H1 (cell line): ENCODE data around the gene METTL14. TPM values are rescaled to one million over a fixed set of nuclear protein-coding genes. Genes with fewer than 3 reads are reported as not detected.

Experiments used
- CTCF ChIA-PET: fragments of 300-600 bp; sonication (Branson Sonifier 250); formaldehyde crosslinking; loops from one replicate; lab custom pipeline; 2021; ENCODE audit not compliant: partially characterized antibody; lab: Charles Lee
- POLR2A ChIA-PET: fragments of 300-600 bp; sonication (Branson Sonifier 250); formaldehyde crosslinking; loops from one replicate; lab custom pipeline; 2021; ENCODE audit warnings: inconsistent platforms; ENCODE audit not compliant: partially characterized antibody; lab: Charles Lee
- DNase-seq, 2 experiments: peaks; one replicate each; pipeline versions ENCODE4 v3.0.0 to v3.0.0-alpha.2; 2010 to 2022; ENCODE audit warnings: low spot score in 2 of 2, low read depth in 1 of 2, mixed read lengths in 1 of 2
- FAIRE-seq: peaks from 2 replicates; lab custom pipeline; 2011; peaks lifted over from hg19 to GRCh38; lab: Jason Lieb, UNC
- H2AFZ ChIP-seq: 2 replicates; pipeline ENCODE4 v1.8.1; 2012; ENCODE audit warnings: low read length, inconsistent platforms
- H2AK5ac ChIP-seq: 2 replicates; pipeline ENCODE4 v1.6.1; 2013; ENCODE audit warnings: low read depth, low read length
- H2BK120ac ChIP-seq: replicated peaks from 2 replicates; pipeline ENCODE3; 2013; ENCODE audit warnings: low read depth, low read length, inconsistent platforms
- H2BK12ac ChIP-seq: 2 replicates; pipeline ENCODE4 v1.6.1; 2013; ENCODE audit warnings: low read depth, low read length
- H2BK15ac ChIP-seq: 2 replicates; pipeline ENCODE4 v1.6.1; 2013; ENCODE audit warnings: low read length
- H2BK20ac ChIP-seq: 2 replicates; pipeline ENCODE4 v1.6.1; 2013; ENCODE audit warnings: low read length
- H2BK5ac ChIP-seq: 2 replicates; pipeline ENCODE4 v1.6.1; 2013; ENCODE audit warnings: low read depth, low read length
- H3K14ac ChIP-seq: 2 replicates; pipeline ENCODE4 v1.6.1; 2013; ENCODE audit warnings: inconsistent platforms; ENCODE audit not compliant: insufficient read length
- H3K18ac ChIP-seq: 2 replicates; pipeline ENCODE4 v1.6.1; 2013; ENCODE audit warnings: low read length; ENCODE audit errors: extremely low read depth
- H3K23ac ChIP-seq: 2 replicates; pipeline ENCODE4 v1.6.1; 2013; ENCODE audit warnings: inconsistent platforms; ENCODE audit not compliant: insufficient read length
- H3K23me2 ChIP-seq: 2 replicates; pipeline ENCODE4 v1.6.1; 2013; ENCODE audit warnings: low read depth, low read length
- H3K27ac ChIP-seq: 2 replicates; pipeline ENCODE4 v1.6.1; 2011; ENCODE audit warnings: low read depth, low read length, inconsistent platforms
- H3K27me3 ChIP-seq, 4 experiments: replicated peaks in 1 of 4; 1 replicate in 1 of 4; 2 replicates in 3 of 4; pipeline versions ENCODE4 v1.6.1 to v1.8.1; 2011 to 2013; ENCODE audit warnings: low read length in 3 of 4, mild to moderate bottlenecking in 3 of 4, inconsistent platforms in 2 of 4, mixed read lengths in 2 of 4, moderate library complexity in 1 of 4; ENCODE audit not compliant: control insufficient read depth in 3 of 4, insufficient read depth in 3 of 4; ENCODE audit errors: extremely low read depth in 1 of 4
- H3K36me3 ChIP-seq, 4 experiments: 2 replicates each; pipeline versions ENCODE4 v1.6.1 to v1.8.1; 2011 to 2013; ENCODE audit warnings: mild to moderate bottlenecking in 4 of 4, low read length in 3 of 4, moderate library complexity in 2 of 4, control low read depth in 1 of 4, inconsistent platforms in 1 of 4; ENCODE audit not compliant: insufficient read depth in 4 of 4, control insufficient read depth in 2 of 4
- H3K4ac ChIP-seq: replicated peaks from 2 replicates; pipeline ENCODE3; 2013; ENCODE audit warnings: low read length, low read depth, mixed read lengths, inconsistent platforms; ENCODE audit not compliant: insufficient read length
- H3K4me1 ChIP-seq, 4 experiments: replicated peaks in 1 of 4; 1 replicate in 1 of 4; 2 replicates in 3 of 4; pipeline versions ENCODE4 v1.6.1 to v1.8.1; 2011 to 2013; ENCODE audit warnings: low read length in 3 of 4, inconsistent platforms in 2 of 4, mixed read lengths in 1 of 4; ENCODE audit not compliant: insufficient read depth in 4 of 4, control insufficient read depth in 3 of 4
- H3K4me2 ChIP-seq, 2 experiments: 2 replicates each; pipeline versions ENCODE4 v1.6.1 to v1.8.1; 2011 to 2013; ENCODE audit warnings: low read depth in 2 of 2, low read length in 2 of 2, control low read depth in 1 of 2, inconsistent platforms in 1 of 2, mild to moderate bottlenecking in 1 of 2; ENCODE audit not compliant: insufficient read depth in 1 of 2
- H3K4me3 ChIP-seq, 4 experiments: fragments of 200-600, 300-600 bp in 1 of 4; sonication (generic), shearing (Covaris generic), sonication (Bioruptor Twin) in 1 of 4; 2 replicates each; pipeline versions ENCODE4 v1.5.1 to v1.8.1; 2011 to 2016; ENCODE audit warnings: low read length in 4 of 4, low read depth in 3 of 4, control low read depth in 2 of 4, inconsistent platforms in 2 of 4, mild to moderate bottlenecking in 2 of 4, mixed read lengths in 1 of 4, moderate library complexity in 1 of 4; ENCODE audit not compliant: insufficient read depth in 2 of 4; ENCODE audit errors: extremely low read depth in 1 of 4
- H3K56ac ChIP-seq: replicated peaks from 2 replicates; pipeline ENCODE3; 2013; ENCODE audit warnings: low read depth, mild to moderate bottlenecking, mixed read lengths, low read length, inconsistent platforms; ENCODE audit not compliant: insufficient read length
- H3K79me1 ChIP-seq: 2 replicates; pipeline ENCODE4 v1.6.1; 2013; ENCODE audit warnings: low read depth, low read length, control low read depth
- H3K79me2 ChIP-seq, 2 experiments: 2 replicates each; pipeline versions ENCODE4 v1.6.1 to v1.8.1; 2012 to 2013; ENCODE audit warnings: low read length in 2 of 2, mild to moderate bottlenecking in 2 of 2, inconsistent platforms in 1 of 2; ENCODE audit not compliant: insufficient read depth in 2 of 2, control insufficient read depth in 1 of 2
- H3K9ac ChIP-seq, 4 experiments: replicated peaks in 1 of 4; 1 replicate in 1 of 4; 2 replicates in 3 of 4; pipeline versions ENCODE4 v1.6.1 to v1.8.1; 2011 to 2013; ENCODE audit warnings: low read depth in 3 of 4, low read length in 3 of 4, control low read depth in 2 of 4, mild to moderate bottlenecking in 2 of 4, moderate library complexity in 2 of 4, inconsistent platforms in 1 of 4; ENCODE audit errors: extremely low read depth in 1 of 4
- H3K9me3 ChIP-seq, 2 experiments: 2 replicates each; pipeline versions ENCODE4 v1.6.1 to v1.8.1; 2012 to 2013; ENCODE audit warnings: mild to moderate bottlenecking in 2 of 2, moderate library complexity in 2 of 2, control low read depth in 1 of 2, inconsistent platforms in 1 of 2, low read depth in 1 of 2, low read length in 1 of 2, mixed read lengths in 1 of 2; ENCODE audit not compliant: insufficient read depth in 2 of 2
- H4K20me1 ChIP-seq, 2 experiments: replicated peaks in 1 of 2; 2 replicates each; pipeline versions ENCODE3 to v1.8.1; 2011 to 2013; ENCODE audit warnings: inconsistent platforms in 2 of 2, low read length in 2 of 2, mild to moderate bottlenecking in 1 of 2; ENCODE audit not compliant: insufficient read depth in 2 of 2, control insufficient read depth in 1 of 2
- H4K5ac ChIP-seq: 2 replicates; pipeline ENCODE4 v1.6.1; 2013; ENCODE audit warnings: low read length, low read depth, mixed read lengths, inconsistent platforms; ENCODE audit not compliant: insufficient read length
- H4K8ac ChIP-seq: 2 replicates; pipeline ENCODE4 v1.8.0; 2013; ENCODE audit warnings: mild to moderate bottlenecking, moderate library complexity, low read length, inconsistent platforms; ENCODE audit not compliant: insufficient read depth; ENCODE audit errors: extremely low read depth
- H4K91ac ChIP-seq: replicated peaks from 2 replicates; pipeline ENCODE3; 2013; ENCODE audit warnings: low read length, mixed read lengths, inconsistent platforms; ENCODE audit not compliant: insufficient read length
- ATF2 ChIP-seq: IDR thresholded peaks from 2 replicates; pipeline ENCODE4 v1.6.1; 2012; ENCODE audit warnings: low read length, inconsistent platforms
- BRCA1 ChIP-seq: IDR thresholded peaks from 2 replicates; pipeline ENCODE4 v1.6.1; 2012; ENCODE audit warnings: low read depth, low read length, improper control_type of control experiment
- CBX5 ChIP-seq: fragments of 300-800, 300-1000 bp; sonication (generic); IDR thresholded peaks from 2 replicates; pipeline ENCODE4 v1.7.1; 2016; ENCODE audit warnings: antibody characterized with exemption, low read length, low read depth
- EP300 ChIP-seq, 2 experiments: IDR thresholded peaks; 1 replicate in 1 of 2; 2 replicates in 1 of 2; pipeline ENCODE4 v1.6.1; 2011 to 2012; ENCODE audit warnings: low read depth in 2 of 2, low read length in 2 of 2, mild to moderate bottlenecking in 2 of 2, borderline replicate concordance in 1 of 2, inconsistent platforms in 1 of 2, moderate library complexity in 1 of 2
- EZH2 ChIP-seq: fragments of 200-600 bp; sonication (generic); IDR thresholded peaks from 2 replicates; pipeline ENCODE4 v1.7.1; 2012; ENCODE audit warnings: low read depth, mild to moderate bottlenecking, moderate library complexity, low read length, inconsistent platforms; ENCODE audit not compliant: severe bottlenecking
- KDM1A ChIP-seq: fragments of 200-600, 300-600 bp; sonication (generic); IDR thresholded peaks from 2 replicates; pipeline ENCODE4 v1.7.1; 2016; ENCODE audit warnings: mild to moderate bottlenecking, low read length, borderline replicate concordance
- KDM4A ChIP-seq: IDR thresholded peaks from one replicate; pipeline ENCODE4 v1.7.1; 2012; ENCODE audit warnings: low read depth, mild to moderate bottlenecking, moderate library complexity, low read length, inconsistent platforms; ENCODE audit not compliant: severe bottlenecking
- NANOG ChIP-seq: IDR thresholded peaks from 2 replicates; pipeline ENCODE4 v1.6.1; 2011; ENCODE audit warnings: low read length, low read depth, mild to moderate bottlenecking, inconsistent platforms; ENCODE audit not compliant: insufficient read depth, poor library complexity, severe bottlenecking
- POU5F1 ChIP-seq: IDR thresholded peaks from 2 replicates; pipeline ENCODE4 v1.6.1; 2011; ENCODE audit warnings: low read depth, mild to moderate bottlenecking, low read length, moderate library complexity
- RNF2 ChIP-seq: fragments of 200-900, 300-1000 bp; sonication (generic); IDR thresholded peaks from 2 replicates; pipeline ENCODE4 v1.7.1; 2016; ENCODE audit warnings: borderline replicate concordance, low read depth, mild to moderate bottlenecking, antibody characterized with exemption, low read length; ENCODE audit not compliant: poor library complexity, severe bottlenecking; ENCODE audit errors: missing control alignments
- WGBS, 2 experiments: shearing (Covaris generic) in 1 of 2; methylation state at CpG; one replicate each; pipeline versions ENCODE4 v1.1.6 to v1.1.7; 2013 to 2015; ENCODE audit warnings: low lambda C conversion rate in 2 of 2, mixed read lengths in 2 of 2, inconsistent platforms in 1 of 2, low coverage in 1 of 2, missing lambda C conversion rate in 1 of 2; ENCODE audit not compliant: insufficient replicate concordance in 2 of 2, insufficient coverage in 1 of 2, insufficient read length in 1 of 2; ENCODE audit errors: extremely low coverage in 1 of 2, missing lambda C conversion rate in 1 of 2; 5-methylcytosine and 5-hydroxymethylcytosine counted together
- polyA plus RNA-seq, 7 experiments: library from polyadenylated mRNA; depleted of rRNA in 3 of 7; stranded (reverse) in 5 of 7; unstranded in 2 of 7; fragments of >200 nt in 5 of 7; fragments of 200-250 nt in 2 of 7; gene quantifications; 1 replicate in 5 of 7; 2 replicates in 1 of 7; 4 replicates in 1 of 7; pipeline versions ENCODE4 v1.2.1 to v1.2.3, GENCODE V29; 2011 to 2013; ENCODE audit warnings: missing spikeins in 2 of 7, mixed read lengths in 2 of 7
- total RNA-seq: library from RNA; stranded (reverse); fragmentation: NEBNext Ultra II Directional; extraction: Animal tissue kit (Norgen Biotek cat#: 25700); gene quantifications from 2 replicates; pipeline ENCODE4 v1.2.1, GENCODE V29; 2021

Gene METTL14
- total and polyA plus RNA-seq, 2 of the 8 experiments (the other 6 are each of a cell fraction or from before 2014, with no cell fraction given) = 8.8 to 57.3 TPM

DNA sequence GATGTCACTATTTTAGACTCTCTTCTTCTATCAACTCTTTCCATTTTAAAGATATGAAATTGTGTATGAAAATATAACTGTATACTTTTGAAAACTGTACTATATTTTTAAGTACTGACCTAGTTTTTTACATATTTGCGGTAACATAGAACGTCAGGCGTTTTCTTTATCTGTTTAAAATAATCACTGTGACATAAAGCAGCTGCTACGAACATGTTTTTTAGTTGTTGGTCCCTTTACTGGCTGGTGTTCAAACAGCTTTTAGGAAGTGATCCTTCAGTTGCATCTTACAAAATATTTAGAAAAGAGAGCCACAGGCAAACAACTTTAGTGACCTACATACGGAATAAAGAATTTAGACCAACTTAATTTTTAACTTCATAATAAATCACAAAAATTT is 73.1 kb downstream of the METTL14 start:
- Histone ChIP-seq H3K36me3 (peaks cover 0 to 30% (median 8%) of the 10 kb centered on the region in 4 experiments; a peak in 5 of 8 replicates), H3K18ac (no peak overlapping the region), H3K79me2 (no peaks in the 10 kb centered on the region), H3K27me3 (no peaks in the 10 kb centered on the region), H2AK5ac (no peak overlapping the region), H3K9me3 (no peaks in the 10 kb centered on the region), H4K8ac (no peak overlapping the region), H3K4me1 (peaks cover 0 to 4% (median 0%) of the 10 kb centered on the region in 4 experiments; a peak in 2 of 7 replicates), H3K4me3 (no peak overlapping the region), H3K56ac (no peak overlapping the region), H3K27ac (no peak overlapping the region), H3K79me1 (no peaks in the 10 kb centered on the region), H2BK12ac (no peak overlapping the region), H4K91ac (no peak overlapping the region), H2BK5ac (no peak overlapping the region), H4K20me1 (no peaks in the 10 kb centered on the region), H3K23ac (no peak overlapping the region), H3K9ac (no peak overlapping the region), H3K14ac (no peak overlapping the region), H2BK20ac (no peak overlapping the region), H3K4ac (no peak overlapping the region), H2BK15ac (no peak overlapping the region), H2BK120ac (no peak overlapping the region), H3K23me2 (no peaks in the 10 kb centered on the region), H2AFZ (no peak overlapping the region), H3K4me2 (no peak overlapping the region), H4K5ac (no peak overlapping the region)
- no peak for FAIRE-seq
- ChIA-PET POLR2A (no interaction called here), CTCF (no interaction called here)
- no peak for DNase-seq
- WGBS, 2 experiments = 93% methylated on average over 5 of the region's 5 CpGs; no CpG with 5 or more reads in 1 of the 2 experiments
- TF ChIP-seq KDM4A = no peak
- no peak for TF ChIP-seq CBX5
- no peak for TF ChIP-seq EP300 (IDR thresholded peaks at IDR 0.05; ENCODE audit: borderline replicate concordance in 1 of 2, low read depth in 2 of 2, low read length in 2 of 2)
- TF ChIP-seq EZH2 = no peak
- TF ChIP-seq KDM1A = no peak
- no peak for TF ChIP-seq BRCA1
- no peak for TF ChIP-seq RNF2
- TF ChIP-seq ATF2 = no peak
- TF ChIP-seq POU5F1 = no peak
- no peak for TF ChIP-seq NANOG
